GM12865 (cell line): ENCODE data around the gene DNAH9.
A peak's percentile ranks its signal among the peaks of the same experiment; 100 is the strongest.

ENCODE experiments used
- DNase-seq: peaks from one replicate; pipeline ENCODE4 v3.0.0; 2010; ENCODE audit warnings: low read depth
- H3K4me3 ChIP-seq: 2 replicates; pipeline ENCODE4 v1.5.1; 2011; ENCODE audit warnings: mild to moderate bottlenecking, low read depth, low read length, control low read depth
- TF ChIP-seq, protein P1 (sequence below): IDR thresholded peaks from 2 replicates; pipeline ENCODE4 v1.5.1; 2011; ENCODE audit warnings: low read length, control low read depth, low read depth, inconsistent platforms; ENCODE audit not compliant: insufficient read depth; ENCODE audit errors: missing control alignments

The DNAH9 gene

DNA sequence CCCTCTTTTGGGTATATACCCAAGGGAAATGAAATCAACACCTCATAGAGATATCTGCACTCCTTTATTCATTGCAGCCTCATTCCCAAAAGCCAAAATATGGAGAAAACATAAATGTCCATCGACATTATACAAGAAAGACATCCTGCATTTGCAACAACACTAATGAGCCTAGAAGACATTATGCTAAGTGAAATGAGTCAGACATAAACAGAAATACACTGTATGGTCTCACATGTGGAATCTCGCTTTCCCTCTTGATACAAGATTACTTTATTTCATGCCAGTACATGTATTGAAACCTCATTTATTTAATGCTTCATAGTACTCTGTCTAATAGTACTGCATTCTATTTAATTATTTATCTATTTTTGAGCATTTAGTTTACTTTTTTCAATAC lies 241.8 kb downstream of the DNAH9 start:
- no peak for DNase-seq
- no peak overlapping the region for H3K4me3 ChIP-seq
- TF ChIP-seq, protein P1, sequence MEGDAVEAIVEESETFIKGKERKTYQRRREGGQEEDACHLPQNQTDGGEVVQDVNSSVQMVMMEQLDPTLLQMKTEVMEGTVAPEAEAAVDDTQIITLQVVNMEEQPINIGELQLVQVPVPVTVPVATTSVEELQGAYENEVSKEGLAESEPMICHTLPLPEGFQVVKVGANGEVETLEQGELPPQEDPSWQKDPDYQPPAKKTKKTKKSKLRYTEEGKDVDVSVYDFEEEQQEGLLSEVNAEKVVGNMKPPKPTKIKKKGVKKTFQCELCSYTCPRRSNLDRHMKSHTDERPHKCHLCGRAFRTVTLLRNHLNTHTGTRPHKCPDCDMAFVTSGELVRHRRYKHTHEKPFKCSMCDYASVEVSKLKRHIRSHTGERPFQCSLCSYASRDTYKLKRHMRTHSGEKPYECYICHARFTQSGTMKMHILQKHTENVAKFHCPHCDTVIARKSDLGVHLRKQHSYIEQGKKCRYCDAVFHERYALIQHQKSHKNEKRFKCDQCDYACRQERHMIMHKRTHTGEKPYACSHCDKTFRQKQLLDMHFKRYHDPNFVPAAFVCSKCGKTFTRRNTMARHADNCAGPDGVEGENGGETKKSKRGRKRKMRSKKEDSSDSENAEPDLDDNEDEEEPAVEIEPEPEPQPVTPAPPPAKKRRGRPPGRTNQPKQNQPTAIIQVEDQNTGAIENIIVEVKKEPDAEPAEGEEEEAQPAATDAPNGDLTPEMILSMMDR = no peak

DNA sequence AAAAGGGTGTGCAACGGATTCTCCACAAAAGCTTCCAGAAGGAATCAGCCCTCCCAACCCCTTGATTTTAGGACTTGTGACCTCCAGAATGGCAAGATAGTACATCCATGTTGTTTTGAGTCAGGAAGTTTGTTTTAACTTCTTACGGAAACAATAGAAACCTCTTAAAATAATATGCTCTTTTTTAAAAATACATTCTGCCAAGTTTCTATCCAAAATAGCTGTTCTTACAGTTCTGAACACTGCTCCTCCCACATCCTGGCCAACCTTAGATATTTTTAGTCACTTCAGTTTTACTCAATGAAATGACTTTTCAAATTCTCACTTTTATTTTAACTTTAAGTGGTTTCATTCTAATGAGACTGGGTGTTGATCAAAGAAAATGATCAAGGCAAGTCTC lies 242.6 kb downstream of the DNAH9 start:
- H3K4me3 ChIP-seq = no peak overlapping the region
- peak; percentile 17 for DNase-seq
- TF ChIP-seq, protein P1 = no peak

DNA sequence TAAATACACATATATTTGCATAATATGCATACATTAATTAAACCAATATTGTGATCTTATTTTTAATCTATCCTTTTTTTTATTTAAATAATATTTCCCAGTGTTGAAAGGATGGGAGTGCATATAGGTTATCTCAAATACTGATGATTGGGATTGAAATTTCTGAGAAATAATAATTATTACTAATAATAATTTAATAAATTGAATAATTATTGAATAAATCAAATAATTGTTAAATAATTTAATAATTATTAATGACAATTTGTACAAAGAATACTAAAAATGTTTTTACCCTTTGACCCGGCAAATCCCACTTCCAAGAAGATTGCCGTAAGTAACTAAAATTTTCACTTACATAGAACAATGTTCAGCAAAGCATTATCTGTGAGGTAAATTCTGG lies 250.1 kb downstream of the DNAH9 start:
- no peak overlapping the region for H3K4me3 ChIP-seq
- TF ChIP-seq, protein P1 = no peak
- DNase-seq = no peak

DNA sequence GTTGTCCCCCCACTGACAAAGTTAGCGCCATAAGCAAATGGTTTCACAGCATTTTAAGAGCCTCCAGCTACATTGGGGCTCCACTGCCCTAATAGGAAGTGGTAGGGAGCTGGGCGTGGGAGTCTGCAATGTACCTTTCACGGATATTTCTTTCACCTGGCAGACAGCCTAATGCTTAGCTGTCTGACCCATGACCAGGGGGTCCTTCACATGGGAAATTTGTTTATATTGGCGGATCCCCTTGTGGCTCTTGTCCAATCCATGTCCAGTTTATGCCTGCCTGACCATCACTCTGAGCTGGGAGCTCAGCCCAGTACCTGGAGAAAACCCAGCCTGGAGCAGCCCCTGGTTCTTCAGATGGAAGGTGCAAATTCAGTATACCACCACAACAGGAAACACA lies 254.0 kb downstream of the DNAH9 start:
- TF ChIP-seq, protein P1 = no peak
- DNase-seq = no peak
- H3K4me3 ChIP-seq = no peak overlapping the region

DNA sequence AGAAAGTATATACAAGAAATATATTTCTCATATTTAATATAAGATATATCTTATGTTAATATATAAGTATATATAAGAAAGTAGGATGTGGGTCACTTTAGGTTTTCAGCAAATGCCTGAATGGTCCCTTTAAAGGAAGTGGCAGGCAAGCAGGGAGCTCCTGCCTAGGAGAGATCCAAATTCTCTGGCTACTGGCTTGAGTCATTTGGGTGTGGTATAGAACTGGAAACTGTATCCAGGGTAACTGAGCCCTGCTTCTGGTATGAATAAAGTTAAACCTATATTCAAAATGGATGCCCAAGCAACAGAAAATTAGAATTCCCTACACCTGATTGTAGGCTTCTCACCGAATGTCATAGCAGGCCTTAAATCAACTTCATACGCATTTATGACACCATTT lies 254.6 kb downstream of the DNAH9 start:
- TF ChIP-seq, protein P1 = no peak
- H3K4me3 ChIP-seq = no peak overlapping the region
- peak; percentile 10 for DNase-seq

DNA sequence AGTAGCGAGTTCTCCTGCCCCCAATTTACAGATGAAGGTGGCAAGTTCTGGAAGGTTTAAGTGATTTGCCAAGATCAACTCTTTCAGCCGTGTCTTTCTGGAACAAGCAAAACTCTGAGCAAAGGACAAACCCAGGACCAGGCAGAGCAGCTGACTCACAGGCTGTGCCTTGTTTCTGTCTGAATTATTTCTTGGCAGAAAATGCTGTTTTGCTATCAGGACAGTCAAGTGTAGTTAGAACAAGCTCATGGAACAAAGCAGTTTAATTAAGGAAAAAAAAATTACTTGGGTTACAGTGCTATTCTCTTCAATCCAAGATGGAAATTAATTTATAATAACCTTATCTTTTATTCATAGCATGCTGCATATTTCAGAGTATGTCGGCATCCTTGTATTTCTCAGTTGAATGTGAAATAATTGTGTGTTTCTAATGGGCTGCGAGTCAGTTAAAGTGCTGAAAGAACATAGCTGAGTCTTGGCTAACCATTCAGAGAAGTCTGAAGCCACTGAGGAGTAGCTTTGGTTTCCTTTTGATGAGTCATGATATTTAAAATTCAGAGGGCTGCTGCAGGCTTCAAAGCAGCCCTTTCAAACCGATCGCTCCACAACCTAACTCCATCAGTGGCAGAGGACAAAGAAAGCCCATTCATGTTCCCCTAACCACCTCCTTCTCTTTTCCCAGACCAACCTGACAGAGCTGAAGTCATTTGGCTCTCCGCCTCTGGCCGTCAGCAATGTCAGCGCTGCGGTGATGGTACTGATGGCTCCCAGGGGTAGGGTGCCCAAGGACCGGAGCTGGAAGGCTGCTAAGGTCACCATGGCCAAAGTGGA lies 255.3 kb downstream of the DNAH9 start:
- TF ChIP-seq, protein P1 = no peak
- peak; percentile 23 for DNase-seq
- H3K4me3 ChIP-seq = no peak overlapping the region

DNA sequence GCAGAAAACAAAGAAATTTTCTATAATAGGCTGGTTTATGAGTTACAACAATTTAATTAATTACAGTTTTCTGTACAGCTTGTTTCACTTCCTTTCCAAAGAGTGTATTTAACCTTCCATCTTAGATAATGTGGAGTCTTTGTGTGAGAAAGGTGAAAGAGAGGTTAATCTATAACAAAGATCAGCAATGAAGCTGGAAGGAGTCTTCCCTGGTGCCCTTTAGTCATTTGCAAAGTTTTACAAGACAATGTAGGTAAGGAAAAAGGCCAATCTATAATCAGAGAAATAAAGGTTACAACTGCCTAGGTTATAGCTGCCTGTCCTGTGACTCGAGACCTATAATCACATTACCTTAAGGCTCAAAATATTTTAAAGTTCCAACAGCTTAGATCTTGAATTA lies 257.0 kb downstream of the DNAH9 start:
- no peak for DNase-seq
- TF ChIP-seq, protein P1 = no peak
- no peak overlapping the region for H3K4me3 ChIP-seq
